D721Med (cell line): ENCODE data around the gene CCNF.

Experiments
- DNase-seq: peaks from one replicate; pipeline ENCODE4 v3.0.0; 2011; ENCODE audit warnings: low spot score; ENCODE audit not compliant: insufficient read length
- FAIRE-seq: peaks from 2 replicates; lab custom pipeline; 2011; peaks lifted over from hg19 to GRCh38; lab: Jason Lieb, UNC
- CTCF ChIP-seq: IDR thresholded peaks from 2 replicates; pipeline ENCODE4 v1.5.1; 2012; ENCODE audit warnings: mild to moderate bottlenecking, control low read depth; ENCODE audit not compliant: insufficient read depth; ENCODE audit errors: missing control alignments

The CCNF gene

GRCh38 chr16:2499890-2500429, 70.7 kb downstream of the CCNF start:
- FAIRE-seq (no peak), DNase-seq (no peak)
- no peak for TF ChIP-seq CTCF

- FAIRE-seq, result no peak
- no peak for DNase-seq
- TF ChIP-seq CTCF, result no peak
Measured at GRCh38 chr16:2500430-2500917, 71.2 kb downstream of the CCNF start.

- peak; percentile 91 for DNase-seq
- peak; percentile 90 for TF ChIP-seq CTCF
- FAIRE-seq, result no peak
Measured at GRCh38 chr16:2500918-2501750, 71.9 kb downstream of the CCNF start.

GRCh38 chr16:2501946-2502895, 73.0 kb downstream of the CCNF start:
- FAIRE-seq, result no peak
- no peak for DNase-seq
- no peak for TF ChIP-seq CTCF

- FAIRE-seq, result no peak
- no peak for TF ChIP-seq CTCF
- DNase-seq, result no peak
Measured at GRCh38 chr16:2505695-2506094, 76.4 kb downstream of the CCNF start.

GRCh38 chr16:2507052-2507659, 77.9 kb downstream of the CCNF start:
- FAIRE-seq, result no peak
- no peak for TF ChIP-seq CTCF
- no peak for DNase-seq
